IPS DF 4.7 (cell line): ENCODE measurements around the gene CDK5RAP1.
"Not testable (repeated sequence)": the region's sequence is repeated elsewhere in the genome, so short reads cannot be mapped to it uniquely, and the experiment has no call there.

ENCODE experiments used
- DNase-seq: peaks from one replicate; pipeline ENCODE4 v3.0.0-alpha.2; 2013; ENCODE audit warnings: low spot score; ENCODE audit errors: extremely low read depth

Gene CDK5RAP1

GRCh38 chr20:33423141-33423834 is 22.0 kb upstream of the CDK5RAP1 start:
- DNase-seq, result no peak

GRCh38 chr20:33419140-33419974 is 18.0 kb upstream of the CDK5RAP1 start:
- DNase-seq, result no peak

GRCh38 chr20:33418033-33418432 is 16.7 kb upstream of the CDK5RAP1 start:
- no peak for DNase-seq

- DNase-seq, result no peak
Observed at GRCh38 chr20:33415948-33416347, 14.6 kb upstream of the CDK5RAP1 start.

DNA sequence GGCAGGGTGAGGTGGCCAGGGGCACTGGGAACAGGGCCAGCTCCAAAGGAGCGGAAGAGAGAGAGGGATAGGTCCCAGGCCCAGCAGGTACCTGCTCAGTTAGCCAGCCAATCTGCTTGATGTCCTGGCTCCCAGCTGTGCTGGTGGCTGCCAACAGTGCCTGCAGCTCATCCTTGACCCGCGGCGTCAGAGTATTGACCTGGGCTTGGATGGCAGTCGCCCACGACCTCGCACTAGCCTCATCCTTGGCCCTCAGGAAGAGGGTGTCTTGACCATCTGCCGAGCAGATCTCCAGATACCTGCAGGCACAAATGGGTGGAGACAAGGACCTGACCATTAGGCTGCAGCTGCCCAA is 11.1 kb upstream of the CDK5RAP1 start:
- DNase-seq, result no peak

- DNase-seq, result no peak
Observed at GRCh38 chr20:33411711-33412483, 10.6 kb upstream of the CDK5RAP1 start.

GRCh38 chr20:33411242-33411641 is 9.9 kb upstream of the CDK5RAP1 start:
- no peak for DNase-seq

GRCh38 chr20:33410081-33410742 is 8.9 kb upstream of the CDK5RAP1 start:
- DNase-seq, result no peak

GRCh38 chr20:33408716-33409654 is 7.7 kb upstream of the CDK5RAP1 start:
- DNase-seq, result no peak

DNA sequence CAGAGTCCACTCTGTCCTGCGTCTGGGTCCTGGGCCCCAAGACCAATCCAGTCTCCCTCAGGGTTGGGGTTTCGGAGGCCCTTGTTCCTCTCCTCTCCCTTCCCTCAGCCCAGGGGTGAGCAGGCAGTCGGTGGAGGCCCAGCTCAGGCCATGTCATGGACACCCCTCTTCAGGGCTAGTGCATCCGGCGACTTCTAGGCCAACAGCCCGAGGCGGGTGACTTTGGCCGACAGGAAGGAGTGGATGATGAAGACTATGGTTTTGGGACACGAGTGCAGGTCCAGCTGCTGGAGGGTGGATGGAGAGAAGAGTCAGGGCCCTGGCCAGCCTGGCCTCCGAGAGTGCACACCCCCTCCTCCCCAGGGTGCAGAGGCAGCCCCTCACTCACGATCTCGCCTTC is 7.0 kb upstream of the CDK5RAP1 start:
- no peak for DNase-seq

GRCh38 chr20:33407796-33408195 is 6.5 kb upstream of the CDK5RAP1 start:
- no peak for DNase-seq

DNA sequence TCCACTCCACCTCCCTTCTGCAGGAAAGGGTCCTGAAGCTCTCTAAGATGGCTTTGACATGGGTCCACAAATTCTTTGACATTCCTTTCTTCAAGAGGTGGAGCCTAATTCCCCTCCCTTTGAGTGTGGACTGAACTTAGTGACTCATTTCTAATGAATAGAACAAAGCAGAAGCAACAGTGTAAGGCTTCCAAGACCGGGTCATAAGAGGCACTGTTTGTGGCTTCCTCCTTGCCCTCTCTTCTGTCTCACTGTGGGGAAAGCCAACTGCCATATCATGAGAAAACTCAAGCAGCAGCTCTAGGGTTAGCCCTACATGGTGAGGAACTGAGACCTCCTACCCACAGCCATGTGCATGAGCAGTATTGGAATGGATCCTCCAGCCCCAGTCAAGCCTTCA is 5.9 kb upstream of the CDK5RAP1 start:
- DNase-seq, result no peak

DNA sequence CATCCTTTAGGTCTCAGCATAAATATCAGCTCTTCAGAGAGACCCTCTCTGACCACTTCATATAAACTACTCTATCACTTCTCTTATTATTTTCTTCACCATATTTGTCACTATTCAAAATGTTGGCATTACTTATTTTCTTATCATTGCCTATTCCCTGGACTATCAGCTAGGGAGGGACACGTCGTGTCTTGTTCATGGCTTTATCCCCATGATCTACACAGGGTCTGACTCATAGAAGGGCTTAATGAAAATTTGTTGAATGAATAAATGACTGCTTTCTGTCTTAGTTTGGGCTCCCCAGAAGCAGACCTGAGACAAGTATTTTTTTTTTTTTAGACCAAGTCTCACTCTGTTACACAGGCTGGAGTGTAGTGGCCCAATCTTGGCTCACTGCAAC is 3.0 kb upstream of the CDK5RAP1 start:
- DNase-seq, result no peak

- no peak for DNase-seq
Observed at GRCh38 chr20:33401921-33402369, 626 bp upstream of the CDK5RAP1 start.

DNA sequence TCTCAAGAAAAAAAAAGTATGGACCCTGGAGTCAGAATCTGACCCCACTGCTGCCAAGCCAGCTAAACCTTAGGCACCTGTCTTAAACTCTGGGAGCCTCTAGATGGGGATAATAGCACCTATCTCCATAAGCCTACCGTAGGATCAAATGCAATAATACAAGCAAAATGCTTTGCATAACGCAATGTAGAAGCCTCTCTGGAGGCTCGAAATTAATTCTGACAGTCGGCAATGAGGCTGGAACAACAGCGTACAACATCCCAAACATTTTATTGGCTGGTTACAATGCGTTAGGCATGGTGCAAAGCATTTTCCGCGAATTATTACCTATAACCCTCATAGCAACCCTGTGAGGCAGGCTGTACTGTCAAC is 521 bp downstream of the CDK5RAP1 start:
- DNase-seq, result no peak

DNA sequence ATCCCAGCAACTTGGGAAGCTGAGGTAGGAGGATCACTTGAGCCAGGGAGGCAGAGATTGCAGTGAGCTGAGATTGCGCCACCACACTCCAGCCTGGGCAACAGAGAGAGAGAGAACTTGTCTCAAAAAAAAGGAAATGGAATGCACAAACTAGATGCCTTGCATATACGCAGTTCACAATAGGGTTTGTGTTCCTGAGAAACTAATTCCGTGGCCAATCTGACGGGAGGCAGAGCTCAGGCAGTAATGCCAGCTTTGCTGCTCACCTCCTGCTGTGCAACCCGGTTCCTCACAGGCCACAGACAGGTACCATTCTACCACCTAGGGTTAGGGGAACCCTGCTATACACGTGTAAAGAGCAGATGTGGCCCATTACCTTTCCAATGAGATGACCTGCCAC is 1.4 kb downstream of the CDK5RAP1 start:
- DNase-seq, result no peak

- DNase-seq, result no peak
Observed at GRCh38 chr20:33394718-33395117, 6.6 kb downstream of the CDK5RAP1 start.

DNA sequence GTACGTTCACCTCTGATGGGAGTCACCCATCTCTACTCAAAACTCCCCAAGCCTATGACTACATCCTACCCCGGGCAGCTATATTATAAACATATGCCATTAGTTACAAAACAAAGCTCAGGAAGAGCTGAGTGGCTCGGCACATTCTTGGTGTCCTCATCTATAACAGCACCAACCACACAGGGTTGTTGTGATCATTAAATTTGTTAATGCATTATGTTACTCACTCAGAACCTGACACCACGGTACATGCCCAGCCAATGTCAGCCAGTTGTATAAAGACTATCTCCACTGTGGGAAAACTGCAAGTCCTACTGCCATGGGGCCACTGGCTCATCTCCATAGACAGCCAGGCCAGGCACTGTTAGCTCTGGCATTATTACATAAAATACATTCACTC is 7.7 kb downstream of the CDK5RAP1 start:
- no peak for DNase-seq

GRCh38 chr20:33391722-33392415 is 9.4 kb downstream of the CDK5RAP1 start:
- no peak for DNase-seq

DNA sequence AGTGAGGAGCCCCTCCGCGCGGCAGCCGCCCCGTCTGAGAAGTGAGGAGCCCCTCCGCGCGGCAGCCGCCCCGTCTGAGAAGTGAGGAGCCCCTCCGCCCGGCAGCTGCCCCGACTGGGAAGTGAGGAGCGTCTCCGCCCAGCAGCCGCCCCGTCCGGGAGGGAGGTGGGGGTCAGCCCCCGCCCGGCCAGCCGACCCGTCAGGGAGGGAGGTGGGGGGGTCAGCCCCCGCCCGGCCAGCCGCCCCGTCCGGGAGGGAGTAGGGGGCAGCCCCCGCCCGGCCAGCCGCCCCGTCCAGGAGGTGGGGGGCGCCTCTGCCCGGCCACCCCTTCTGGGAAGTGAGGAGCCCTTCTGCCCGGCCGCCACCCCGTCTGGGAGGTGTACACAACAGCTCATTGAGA is 12.0 kb downstream of the CDK5RAP1 start:
- DNase-seq, result not testable (repeated sequence)
